Suprapubic skin (tissue), 4 donors: ENCODE data around the gene CHST14. TPM values are rescaled to one million over a fixed set of nuclear protein-coding genes. Genes with fewer than 3 reads are reported as not detected.

Source experiments
- DNase-seq, 2 donors: peaks; one replicate each; pipeline ENCODE4 v3.0.0-alpha.2; 2019; ENCODE audit warnings: low spot score in 2 of 2
- H3K27ac ChIP-seq: fragments of 200-600 bp; sonication (generic); one replicate; pipeline ENCODE4 v1.5.1; 2019
- H3K27me3 ChIP-seq: fragments of 200-600 bp; sonication (generic); one replicate; pipeline ENCODE4 v1.5.1; 2019
- H3K36me3 ChIP-seq: fragments of 200-600 bp; sonication (generic); one replicate; pipeline ENCODE4 v1.5.1; 2019
- H3K4me1 ChIP-seq: fragments of 200-600 bp; sonication (generic); one replicate; pipeline ENCODE4 v1.5.1; 2019
- H3K4me3 ChIP-seq: fragments of 200-600 bp; sonication (generic); one replicate; pipeline ENCODE4 v1.5.1; 2019; ENCODE audit warnings: mild to moderate bottlenecking
- H3K9me3 ChIP-seq: fragments of 200-600 bp; sonication (generic); one replicate; pipeline ENCODE4 v1.5.1; 2019
- EP300 ChIP-seq: sonication (generic); formaldehyde crosslinking; IDR thresholded peaks from one replicate; pipeline ENCODE4 v1.6.1; 2017; ENCODE audit warnings: antibody characterized with exemption
- POLR2A ChIP-seq, 2 donors: fragments of 450-650 bp; IDR thresholded peaks; one replicate each; pipeline ENCODE4 v1.6.1; 2017; ENCODE audit warnings: antibody characterized with exemption in 2 of 2, mild to moderate bottlenecking in 2 of 2, moderate library complexity in 2 of 2
- POLR2AphosphoS5 ChIP-seq, 3 donors: sonication (generic); formaldehyde crosslinking; IDR thresholded peaks; one replicate each; pipeline ENCODE4 v1.6.1; 2017; ENCODE audit warnings: antibody characterized with exemption in 3 of 3
- WGBS: methylation state at CpG from one replicate; pipeline ENCODE4 v1.1.5; 2018; 5-methylcytosine and 5-hydroxymethylcytosine counted together
- total RNA-seq, 4 donors: library from RNA; depleted of rRNA; stranded (reverse); fragments of >200 nt; gene quantifications; one replicate each; pipeline ENCODE4 v1.1.0, GENCODE V29; 2016
- TF ChIP-seq, protein P1 (sequence below), 2 donors: fragments of 200-600 bp in 1 of 2; fragments of 450-650 bp in 1 of 2; sonication (generic) in 1 of 2; IDR thresholded peaks; one replicate each; pipeline ENCODE4 v1.5.1; 2016 to 2019; ENCODE audit warnings: antibody characterized with exemption in 2 of 2, mild to moderate bottlenecking in 1 of 2, moderate library complexity in 1 of 2

Gene CHST14
- total RNA-seq, 4 donors from 2014 or later, result 6.9 to 13.6 (median 8.3) TPM

- no peaks in the 10 kb centered on the region for H3K4me1 ChIP-seq
- H3K27me3 ChIP-seq, result no peaks in the 10 kb centered on the region
- WGBS, result 69% methylated on average over 4 of the region's 4 CpGs
- H3K36me3 ChIP-seq, result no peaks in the 10 kb centered on the region
- H3K9me3 ChIP-seq, result no peaks in the 10 kb centered on the region
- H3K27ac ChIP-seq, result no peak overlapping the region
- no peak for DNase-seq
- no peak overlapping the region for H3K4me3 ChIP-seq
- TF ChIP-seq, protein P1, sequence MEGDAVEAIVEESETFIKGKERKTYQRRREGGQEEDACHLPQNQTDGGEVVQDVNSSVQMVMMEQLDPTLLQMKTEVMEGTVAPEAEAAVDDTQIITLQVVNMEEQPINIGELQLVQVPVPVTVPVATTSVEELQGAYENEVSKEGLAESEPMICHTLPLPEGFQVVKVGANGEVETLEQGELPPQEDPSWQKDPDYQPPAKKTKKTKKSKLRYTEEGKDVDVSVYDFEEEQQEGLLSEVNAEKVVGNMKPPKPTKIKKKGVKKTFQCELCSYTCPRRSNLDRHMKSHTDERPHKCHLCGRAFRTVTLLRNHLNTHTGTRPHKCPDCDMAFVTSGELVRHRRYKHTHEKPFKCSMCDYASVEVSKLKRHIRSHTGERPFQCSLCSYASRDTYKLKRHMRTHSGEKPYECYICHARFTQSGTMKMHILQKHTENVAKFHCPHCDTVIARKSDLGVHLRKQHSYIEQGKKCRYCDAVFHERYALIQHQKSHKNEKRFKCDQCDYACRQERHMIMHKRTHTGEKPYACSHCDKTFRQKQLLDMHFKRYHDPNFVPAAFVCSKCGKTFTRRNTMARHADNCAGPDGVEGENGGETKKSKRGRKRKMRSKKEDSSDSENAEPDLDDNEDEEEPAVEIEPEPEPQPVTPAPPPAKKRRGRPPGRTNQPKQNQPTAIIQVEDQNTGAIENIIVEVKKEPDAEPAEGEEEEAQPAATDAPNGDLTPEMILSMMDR (IDR thresholded peaks at IDR 0.05), result no peak
- TF ChIP-seq EP300, result no peak
- TF ChIP-seq POLR2AphosphoS5 (IDR thresholded peaks at IDR 0.05), result no peak
- TF ChIP-seq POLR2A (IDR thresholded peaks at IDR 0.05), result no peak
Measured at GRCh38 chr15:40498891-40499290, 28.1 kb downstream of the CHST14 start.

DNA sequence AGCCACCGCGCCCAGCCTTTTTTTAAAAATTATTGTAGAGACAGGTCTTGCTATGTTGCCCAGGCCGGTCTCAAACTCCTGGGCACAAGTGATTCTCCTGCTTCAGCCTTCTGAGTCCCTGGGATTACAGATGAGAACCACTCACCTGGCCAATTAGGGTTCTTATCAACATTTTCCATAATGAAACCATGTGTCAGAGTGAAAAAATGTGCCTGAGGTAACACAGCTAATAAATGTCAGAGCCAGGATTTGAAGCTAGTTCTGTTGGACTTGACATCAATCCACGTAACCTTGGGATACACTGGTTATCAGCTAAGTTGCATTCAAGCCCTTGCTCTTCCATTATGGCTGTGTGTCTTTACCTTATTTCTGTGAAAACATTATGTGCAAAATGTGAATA lies 29.1 kb downstream of the CHST14 start:
- no peak overlapping the region for H3K27ac ChIP-seq
- no peaks in the 10 kb centered on the region for H3K9me3 ChIP-seq
- 72% methylated on average over 4 of the region's 4 CpGs for WGBS
- no peaks in the 10 kb centered on the region for H3K4me1 ChIP-seq
- no peaks in the 10 kb centered on the region for H3K36me3 ChIP-seq
- no peak overlapping the region for H3K4me3 ChIP-seq
- H3K27me3 ChIP-seq, result no peaks in the 10 kb centered on the region
- DNase-seq, result no peak
- TF ChIP-seq POLR2AphosphoS5 (IDR thresholded peaks at IDR 0.05) (no peak), EP300 (no peak), POLR2A (IDR thresholded peaks at IDR 0.05) (no peak)
- TF ChIP-seq, protein P1 (IDR thresholded peaks at IDR 0.05), result no peak

GRCh38 chr15:40500568-40501330 lies 30.0 kb downstream of the CHST14 start:
- H3K4me3 ChIP-seq, result no peak overlapping the region
- 85% methylated on average over 4 of the region's 4 CpGs for WGBS
- no peaks in the 10 kb centered on the region for H3K9me3 ChIP-seq
- H3K27ac ChIP-seq, result no peak overlapping the region
- H3K27me3 ChIP-seq, result no peaks in the 10 kb centered on the region
- no peaks in the 10 kb centered on the region for H3K4me1 ChIP-seq
- TF ChIP-seq POLR2AphosphoS5 (IDR thresholded peaks at IDR 0.05) (no peak), EP300 (no peak), POLR2A (IDR thresholded peaks at IDR 0.05) (no peak)
- TF ChIP-seq, protein P1 (IDR thresholded peaks at IDR 0.05), result no peak
- H3K36me3 ChIP-seq, result no peaks in the 10 kb centered on the region
- DNase-seq, result no peak

DNA sequence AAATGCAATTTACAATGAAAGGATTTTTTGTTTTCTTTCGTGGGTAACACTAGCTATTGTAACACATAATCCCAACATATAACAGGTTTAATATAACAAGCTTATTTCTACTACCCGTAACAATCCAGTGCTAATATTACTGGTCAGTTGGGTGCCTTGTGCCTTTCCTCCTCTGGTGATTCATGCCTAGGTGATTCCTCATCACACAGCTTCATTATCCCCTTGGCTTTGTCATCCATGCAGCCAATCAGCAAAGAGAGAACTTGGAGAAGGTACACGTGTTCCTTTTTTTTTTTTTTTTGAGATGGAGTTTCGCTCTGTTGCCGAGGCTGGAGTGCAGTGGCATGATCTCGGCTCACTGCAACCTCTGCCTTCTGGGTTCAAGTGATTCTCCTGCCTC lies 30.7 kb downstream of the CHST14 start:
- no peaks in the 10 kb centered on the region for H3K36me3 ChIP-seq
- no peaks in the 10 kb centered on the region for H3K9me3 ChIP-seq
- no peaks in the 10 kb centered on the region for H3K27me3 ChIP-seq
- no peak for DNase-seq
- H3K4me3 ChIP-seq, result no peak overlapping the region
- WGBS, result 84% methylated on average over 6 of the region's 6 CpGs
- TF ChIP-seq EP300 (no peak), POLR2AphosphoS5 (IDR thresholded peaks at IDR 0.05) (no peak), POLR2A (IDR thresholded peaks at IDR 0.05) (no peak)
- TF ChIP-seq, protein P1 (IDR thresholded peaks at IDR 0.05), result no peak
- H3K4me1 ChIP-seq, result no peaks in the 10 kb centered on the region
- no peak overlapping the region for H3K27ac ChIP-seq

- Histone ChIP-seq H3K4me1 (peaks cover 26% of the 10 kb centered on the region), H3K4me3 (peak overlapping the region; percentile 41), H3K9me3 (no peaks in the 10 kb centered on the region), H3K27ac (no peak overlapping the region), H3K27me3 (no peaks in the 10 kb centered on the region), H3K36me3 (no peaks in the 10 kb centered on the region)
- peak; percentile 78 to 84 for DNase-seq
- TF ChIP-seq, protein P1 (IDR thresholded peaks at IDR 0.05), result peak in 1 of 2 donors; percentile 70
- no peak for TF ChIP-seq POLR2AphosphoS5 (IDR thresholded peaks at IDR 0.05)
- WGBS, result 3% methylated on average over 20 of the region's 30 CpGs
Measured at GRCh38 chr15:40506964-40507571, 36.3 kb downstream of the CHST14 start.
